ENCODE data around the gene ADGRE2.

ADGRE2 gene

GRCh38 chr19:14722127-14722526 is 56.2 kb downstream of the ADGRE2 start:
- TF ChIP-seq CTCF (IDR thresholded peaks at IDR 0.05; ENCODE audit: low read depth, low read length) = no peak
- DNase-seq (ENCODE audit: low read depth in 2 of 2) = no peak
- H3K4me3 ChIP-seq (replicated peaks in 1 of 2; ENCODE audit: low read depth in 2 of 2, low read length in 2 of 2) = no peak overlapping the region

GRCh38 chr19:14719162-14719561 is 59.2 kb downstream of the ADGRE2 start:
- no peak overlapping the region for H3K4me3 ChIP-seq (replicated peaks in 1 of 2; ENCODE audit: low read depth in 2 of 2, low read length in 2 of 2)
- TF ChIP-seq CTCF (IDR thresholded peaks at IDR 0.05; ENCODE audit: low read depth, low read length) = no peak
- no peak for DNase-seq (ENCODE audit: low read depth in 2 of 2)

GRCh38 chr19:14718522-14719116 is 59.7 kb downstream of the ADGRE2 start:
- no peak for TF ChIP-seq CTCF (IDR thresholded peaks at IDR 0.05; ENCODE audit: low read depth, low read length)
- H3K4me3 ChIP-seq (replicated peaks in 1 of 2; ENCODE audit: low read depth in 2 of 2, low read length in 2 of 2) = no peak overlapping the region
- peak in 1 of 2 donors; percentile 14 for DNase-seq (ENCODE audit: low read depth in 2 of 2)

- H3K4me3 ChIP-seq (replicated peaks in 1 of 2; ENCODE audit: low read depth in 2 of 2, low read length in 2 of 2) = no peak overlapping the region
- TF ChIP-seq CTCF (IDR thresholded peaks at IDR 0.05; ENCODE audit: low read depth, low read length) = no peak
- no peak for DNase-seq (ENCODE audit: low read depth in 2 of 2)
Observed at GRCh38 chr19:14715841-14716240, 62.5 kb downstream of the ADGRE2 start.

GRCh38 chr19:14704450-14704849 is 73.9 kb downstream of the ADGRE2 start:
- no peak overlapping the region for H3K4me3 ChIP-seq (replicated peaks in 1 of 2; ENCODE audit: low read depth in 2 of 2, low read length in 2 of 2)
- DNase-seq (ENCODE audit: low read depth in 2 of 2) = no peak
- no peak for TF ChIP-seq CTCF (IDR thresholded peaks at IDR 0.05; ENCODE audit: low read depth, low read length)

- no peak for DNase-seq (ENCODE audit: low read depth in 2 of 2)
- H3K4me3 ChIP-seq (replicated peaks in 1 of 2; ENCODE audit: low read depth in 2 of 2, low read length in 2 of 2) = no peak overlapping the region
- TF ChIP-seq CTCF (IDR thresholded peaks at IDR 0.05; ENCODE audit: low read depth, low read length) = no peak
Observed at GRCh38 chr19:14703833-14704232, 74.5 kb downstream of the ADGRE2 start.
